Activated gamma-delta T cell treated with anti-CD3 and anti-CD28 coated beads, Interleukin-2, amount 50 U/mL, for 16 hours (primary cell): Measurements from ENCODE around the gene VWA5B2.

Experiments used
- DNase-seq: peaks from one replicate; pipeline ENCODE4 v3.0.0-alpha.2; 2020; ENCODE audit warnings: low read depth

Gene VWA5B2

DNA sequence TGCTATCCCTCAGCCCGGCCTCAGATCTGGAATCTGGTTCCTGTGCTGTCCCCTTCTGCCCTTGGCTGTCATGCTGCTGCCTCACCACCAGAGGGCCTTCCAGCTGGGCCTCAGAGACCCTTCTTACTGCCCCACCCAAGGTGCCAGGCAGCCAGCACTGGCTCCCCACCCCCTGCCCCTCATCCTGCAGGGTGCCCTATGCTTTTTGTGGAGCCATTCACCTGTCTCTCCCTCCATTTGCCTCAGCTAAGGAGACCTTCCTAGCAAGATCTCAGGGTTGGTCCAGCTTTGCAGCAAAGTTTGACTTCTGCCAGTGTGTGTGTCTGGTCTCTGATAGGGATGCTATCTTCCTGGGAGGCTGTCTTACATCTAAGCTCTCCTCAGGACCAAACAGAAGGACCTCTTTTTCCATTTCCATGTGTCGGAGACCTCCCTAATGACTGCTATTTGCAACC lies 1.9 kb upstream of the VWA5B2 start:
- DNase-seq, result peak; percentile 27

DNA sequence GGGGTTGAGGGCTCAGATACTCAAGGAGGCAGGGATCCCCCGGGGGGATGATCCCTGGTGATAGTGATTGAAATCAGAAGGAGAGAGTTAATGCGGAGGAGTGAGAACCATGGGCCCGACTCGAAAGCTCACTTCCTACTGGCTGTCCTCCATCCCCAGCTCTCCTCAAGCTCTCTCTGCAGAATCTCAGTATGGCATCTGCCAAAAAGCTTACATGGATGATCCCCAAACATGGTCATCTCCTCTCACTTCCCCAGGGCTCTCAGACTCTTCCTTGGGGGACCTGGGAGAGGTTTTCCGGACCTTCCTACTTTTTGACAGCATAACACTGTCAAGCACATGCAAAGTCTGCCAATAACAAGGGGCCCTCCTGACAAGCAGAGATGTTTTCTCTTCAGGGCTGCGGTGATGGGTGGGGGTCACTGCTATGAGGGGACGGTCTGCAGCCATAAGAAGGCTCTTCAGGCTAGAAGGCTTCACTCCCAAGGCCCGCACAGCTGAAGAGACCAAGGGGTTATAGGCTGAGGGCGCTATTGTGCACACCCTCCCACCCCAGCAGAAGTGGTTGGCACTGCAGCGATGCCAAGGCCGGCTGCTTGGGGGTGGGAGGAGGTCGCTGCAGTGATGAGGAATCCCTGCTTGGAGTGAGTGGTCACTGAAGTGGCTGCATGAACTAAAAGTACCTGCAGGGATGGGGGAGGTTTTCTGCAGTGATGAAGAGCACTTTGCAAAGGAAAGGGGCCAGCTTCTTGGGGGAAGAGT lies 828 bp upstream of the VWA5B2 start:
- no peak for DNase-seq

DNA sequence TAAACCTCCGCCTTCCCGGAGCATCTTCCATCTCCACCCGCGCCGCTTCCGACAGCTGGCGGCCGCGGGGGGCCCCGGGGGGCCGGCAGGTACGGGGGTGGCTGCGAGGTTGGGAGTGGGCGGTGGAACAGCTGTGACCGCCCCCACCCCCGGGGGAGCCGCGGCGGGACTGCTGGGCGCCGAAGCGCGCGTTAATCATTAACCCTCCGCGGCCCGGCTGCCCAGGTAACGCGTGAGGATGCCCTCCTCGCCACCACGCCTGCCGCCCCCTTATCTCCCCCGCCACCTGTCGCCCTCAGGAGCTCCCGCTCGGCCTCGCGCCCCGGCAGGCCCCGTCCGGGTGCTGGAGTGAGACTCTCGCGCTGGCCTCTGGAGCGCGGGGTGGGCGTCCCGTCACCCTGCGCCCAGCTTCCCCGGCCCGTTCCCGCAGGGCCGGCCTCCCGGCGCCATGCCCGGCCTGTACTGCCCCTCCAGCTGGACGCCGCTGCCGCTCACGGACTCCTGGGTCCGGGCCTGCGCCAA lies 757 bp downstream of the VWA5B2 start:
- no peak for DNase-seq

DNA sequence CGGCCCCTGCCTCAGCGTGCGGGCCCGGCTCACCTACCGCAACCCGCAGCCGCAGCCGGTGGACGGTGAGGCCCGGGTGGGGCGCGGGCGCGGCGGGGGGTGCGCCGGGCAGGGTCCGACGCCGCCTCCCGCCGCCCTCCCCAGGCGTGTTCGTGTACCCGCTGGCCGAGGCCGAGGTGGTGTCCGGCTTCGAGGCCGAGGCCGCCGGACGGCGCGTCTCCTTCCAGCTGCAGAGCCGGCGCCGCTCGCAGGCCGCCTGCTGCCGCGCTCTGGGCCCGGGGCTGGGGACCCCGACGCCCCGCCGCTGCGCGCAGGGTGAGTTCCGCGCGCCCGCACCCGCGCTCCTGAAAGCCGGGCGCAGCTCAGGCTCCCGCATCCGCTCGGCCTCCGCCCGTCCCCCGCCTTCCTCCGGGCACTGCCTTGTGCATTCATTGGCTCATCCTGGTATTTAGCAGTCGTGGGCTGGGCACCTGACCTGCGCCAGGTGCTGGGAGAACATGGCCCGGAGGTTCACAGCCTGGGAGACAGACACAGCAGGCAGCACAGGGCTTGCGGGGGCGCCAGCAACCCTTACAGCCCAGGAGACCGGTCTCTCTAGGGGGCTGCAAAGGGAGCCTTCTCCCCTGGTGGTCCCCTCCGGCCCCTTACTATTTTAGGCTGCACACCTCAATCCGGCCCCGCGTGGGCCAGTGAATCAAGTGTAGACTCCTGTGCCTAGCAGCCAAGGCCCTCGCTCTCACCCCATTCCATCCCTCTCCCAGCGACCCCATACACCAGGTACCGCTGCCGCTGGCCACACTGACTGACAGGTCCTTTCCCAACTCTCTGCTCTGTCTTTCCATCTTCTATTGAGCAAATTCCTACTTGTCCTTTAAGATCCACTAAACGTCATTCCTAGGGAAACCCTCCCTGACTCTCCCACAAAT lies 1.5 kb downstream of the VWA5B2 start:
- no peak for DNase-seq

DNA sequence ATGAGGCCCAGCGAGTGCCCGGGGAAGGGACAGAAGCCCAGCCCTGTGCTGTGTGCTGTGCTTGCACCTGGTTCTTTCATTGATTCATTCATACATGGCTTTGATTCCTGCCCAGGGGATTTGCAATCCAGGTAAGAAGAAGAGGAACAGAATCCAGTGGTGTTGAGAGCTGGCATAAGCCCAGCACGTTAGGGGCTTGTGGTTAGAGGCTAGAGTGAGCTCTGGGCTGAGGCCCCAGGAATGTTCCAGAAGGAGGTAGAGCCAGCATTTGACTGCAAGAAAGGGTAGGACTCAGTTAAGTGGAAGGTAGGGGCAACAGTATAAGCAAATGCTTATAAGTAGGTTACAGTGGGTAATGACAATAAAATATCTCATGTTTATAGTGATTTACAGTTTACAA lies 2.3 kb downstream of the VWA5B2 start:
- DNase-seq, result no peak

DNA sequence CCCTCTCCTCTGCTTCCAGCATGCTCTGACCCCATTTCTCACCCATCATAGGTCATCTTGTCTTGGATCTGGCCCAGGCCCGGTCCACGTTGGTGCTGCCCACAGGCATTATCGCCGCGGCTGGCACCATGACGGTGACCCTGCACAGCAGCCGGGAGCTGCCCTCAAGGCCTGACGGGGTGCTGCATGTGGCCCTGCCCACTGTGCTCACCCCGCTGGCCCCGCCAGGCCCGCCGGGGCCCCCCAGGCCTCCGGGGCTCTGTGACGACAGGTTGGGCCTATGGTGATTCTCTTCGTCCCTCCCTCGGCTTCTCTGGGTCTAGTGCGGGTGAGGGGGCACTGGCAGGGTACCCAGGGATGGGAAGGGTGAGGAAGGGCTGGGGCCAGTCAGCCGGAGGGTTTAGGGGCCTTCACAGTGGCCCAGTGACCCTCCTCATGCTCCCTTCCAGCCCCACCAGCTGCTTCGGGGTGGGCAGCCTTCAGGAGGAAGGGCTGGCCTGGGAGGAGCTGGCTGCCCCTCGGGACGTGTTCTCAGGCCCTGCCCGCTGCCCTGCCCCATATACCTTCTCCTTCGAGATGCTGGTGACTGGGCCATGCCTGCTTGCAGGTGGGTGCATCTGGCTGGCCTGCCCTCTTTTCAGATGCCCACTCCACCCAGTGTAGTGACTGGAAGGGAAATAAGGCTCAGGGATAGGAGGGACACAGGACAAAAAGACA lies 3.9 kb downstream of the VWA5B2 start:
- DNase-seq, result no peak

DNA sequence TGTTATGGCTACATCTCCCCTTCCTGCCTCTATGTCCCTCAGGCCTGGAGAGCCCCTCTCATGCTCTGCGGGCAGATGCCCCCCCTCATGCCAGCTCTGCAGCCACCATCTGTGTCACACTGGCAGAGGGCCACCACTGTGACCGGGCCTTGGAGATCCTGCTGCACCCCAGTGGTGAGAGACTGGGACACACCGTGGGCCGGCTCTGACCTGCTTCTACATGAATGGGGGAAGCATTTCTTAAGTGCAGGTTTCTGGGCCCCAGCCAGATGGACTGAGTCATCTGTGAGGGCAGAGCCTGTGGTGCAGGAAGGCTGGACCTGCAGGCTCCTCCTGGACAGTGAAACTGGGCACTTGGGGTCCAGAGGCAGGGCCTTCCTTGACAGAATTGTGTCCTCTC lies 4.8 kb downstream of the VWA5B2 start:
- no peak for DNase-seq

DNA sequence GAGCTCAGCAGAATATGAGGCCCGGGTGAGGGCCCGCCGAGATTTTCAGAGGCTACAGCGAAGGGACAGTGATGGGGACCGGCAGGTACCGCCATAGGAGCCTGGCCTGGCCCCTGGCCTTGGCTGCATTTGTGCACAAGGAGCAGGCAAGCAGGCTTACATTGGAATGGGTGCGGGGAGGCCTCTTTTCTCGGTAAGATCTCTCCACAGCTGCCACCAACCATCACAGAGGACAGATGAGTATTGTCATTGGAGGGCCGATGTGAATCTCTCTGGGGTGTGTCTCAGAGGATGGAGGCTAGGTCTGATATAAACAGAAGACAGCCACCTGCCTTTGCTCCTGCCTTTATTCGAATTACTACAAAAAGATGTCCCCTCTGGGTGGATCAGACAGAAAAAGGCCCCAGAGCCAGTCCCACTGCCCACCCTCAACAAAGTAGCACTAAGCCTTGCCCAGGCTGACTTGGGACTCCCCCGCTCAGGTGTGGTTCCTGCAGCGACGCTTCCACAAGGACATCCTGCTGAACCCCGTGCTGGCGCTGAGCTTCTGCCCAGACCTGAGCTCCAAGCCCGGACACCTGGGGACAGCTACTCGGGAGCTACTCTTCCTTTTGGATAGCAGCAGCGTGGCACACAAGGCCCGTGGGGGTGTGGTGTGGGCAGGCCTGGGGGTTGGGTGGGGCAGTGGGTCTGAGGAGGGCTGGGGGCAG lies 5.4 kb downstream of the VWA5B2 start:
- no peak for DNase-seq

DNA sequence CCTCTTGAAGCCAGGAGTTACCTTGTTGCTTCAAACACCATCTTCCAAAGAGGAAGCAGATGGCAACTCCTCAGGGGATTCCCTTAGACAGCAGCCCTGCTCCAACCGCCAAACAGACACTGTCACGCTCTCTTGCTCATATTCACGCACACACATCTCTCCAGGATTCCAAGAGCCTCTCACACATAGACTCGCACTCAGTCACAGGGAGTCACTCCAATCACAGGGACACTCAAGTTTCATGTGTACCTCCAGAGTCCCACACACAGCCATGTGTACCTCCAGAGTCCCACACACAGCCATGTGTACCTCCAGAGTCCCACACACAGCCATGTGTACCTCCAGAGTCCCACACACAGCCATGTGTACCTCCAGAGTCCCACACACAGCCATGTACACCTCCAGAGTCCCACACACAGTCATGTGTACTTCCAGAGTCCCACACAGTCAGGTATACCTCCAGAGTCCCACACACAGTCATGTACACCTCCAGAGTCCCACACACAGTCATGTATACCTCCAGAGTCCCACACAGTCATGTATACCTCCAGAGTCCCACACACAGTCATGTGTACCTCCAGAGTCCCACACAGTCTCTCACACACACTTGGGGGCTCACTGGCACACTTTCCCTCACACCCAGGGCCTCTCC lies 6.1 kb downstream of the VWA5B2 start:
- DNase-seq, result no peak

DNA sequence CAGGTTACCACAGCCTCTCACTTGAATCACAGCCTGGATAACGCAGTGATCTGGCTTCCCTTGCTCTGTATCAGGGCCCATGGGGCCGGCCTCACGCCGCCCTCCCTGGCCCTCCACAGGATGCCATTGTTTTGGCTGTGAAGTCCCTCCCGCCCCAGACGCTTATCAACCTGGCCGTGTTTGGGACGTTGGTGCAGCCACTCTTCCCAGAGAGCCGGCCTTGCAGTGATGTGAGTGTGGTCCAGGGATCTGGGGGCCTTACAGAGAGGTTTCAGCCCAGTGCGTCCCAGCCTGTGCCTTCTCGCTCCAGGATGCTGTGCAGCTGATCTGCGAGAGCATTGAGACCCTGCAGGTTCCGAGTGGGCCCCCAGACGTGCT lies 6.6 kb downstream of the VWA5B2 start:
- DNase-seq, result no peak

DNA sequence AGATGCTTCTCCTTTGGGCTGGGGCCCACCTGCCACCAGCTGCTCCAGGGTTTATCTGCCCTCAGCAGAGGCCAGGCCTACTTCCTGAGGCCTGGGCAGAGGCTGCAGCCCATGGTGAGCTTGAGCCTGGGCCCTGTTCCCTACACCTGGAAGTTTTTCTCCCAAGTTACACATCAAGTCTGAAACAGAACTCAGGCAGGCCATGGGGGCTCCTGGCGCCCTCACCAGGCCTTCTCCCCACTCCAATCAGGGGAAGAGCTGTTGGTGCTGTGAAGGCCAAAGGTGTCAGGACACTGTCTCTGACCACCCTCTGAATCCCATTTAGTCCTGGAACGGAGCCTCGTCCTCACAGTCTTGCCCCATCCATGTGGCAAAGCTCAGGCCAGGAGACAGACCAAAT lies 7.3 kb downstream of the VWA5B2 start:
- no peak for DNase-seq

DNA sequence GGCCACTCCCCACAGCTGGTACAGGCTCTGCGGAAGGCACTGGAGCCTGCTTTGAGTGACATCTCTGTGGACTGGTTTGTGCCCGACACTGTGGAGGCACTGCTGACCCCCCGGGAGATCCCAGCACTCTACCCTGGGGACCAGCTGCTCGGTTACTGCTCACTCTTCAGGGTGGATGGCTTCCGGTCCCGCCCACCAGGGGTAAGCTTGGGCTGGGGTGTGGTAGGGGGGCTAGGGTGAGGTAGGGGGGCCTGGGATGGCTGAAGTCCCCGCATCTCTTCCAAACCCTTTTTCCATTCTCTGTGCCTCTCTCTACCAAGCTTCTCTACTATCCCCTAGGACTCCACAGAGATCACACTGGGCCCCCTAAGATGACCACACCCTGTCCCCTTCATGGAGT lies 7.8 kb downstream of the VWA5B2 start:
- DNase-seq, result no peak

DNA sequence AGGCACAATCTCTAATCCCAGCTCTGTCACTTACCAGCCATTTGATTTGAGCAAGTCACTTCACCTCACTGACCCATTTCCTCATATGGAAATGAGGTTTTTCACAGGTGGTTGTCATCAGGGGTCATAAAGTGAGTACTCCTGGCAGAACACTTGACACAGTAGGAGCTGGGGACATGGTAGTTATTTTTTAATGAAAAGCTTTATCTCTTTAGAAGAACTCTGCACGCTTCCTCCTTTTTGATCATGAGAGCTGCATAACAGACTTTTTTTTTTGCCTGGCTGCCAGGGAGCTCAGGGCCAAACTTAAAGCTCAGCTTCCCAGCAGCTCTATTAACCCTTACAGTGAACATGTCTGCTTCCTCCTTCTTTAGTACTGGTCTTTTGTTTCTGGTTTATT lies 8.4 kb downstream of the VWA5B2 start:
- DNase-seq, result no peak

DNA sequence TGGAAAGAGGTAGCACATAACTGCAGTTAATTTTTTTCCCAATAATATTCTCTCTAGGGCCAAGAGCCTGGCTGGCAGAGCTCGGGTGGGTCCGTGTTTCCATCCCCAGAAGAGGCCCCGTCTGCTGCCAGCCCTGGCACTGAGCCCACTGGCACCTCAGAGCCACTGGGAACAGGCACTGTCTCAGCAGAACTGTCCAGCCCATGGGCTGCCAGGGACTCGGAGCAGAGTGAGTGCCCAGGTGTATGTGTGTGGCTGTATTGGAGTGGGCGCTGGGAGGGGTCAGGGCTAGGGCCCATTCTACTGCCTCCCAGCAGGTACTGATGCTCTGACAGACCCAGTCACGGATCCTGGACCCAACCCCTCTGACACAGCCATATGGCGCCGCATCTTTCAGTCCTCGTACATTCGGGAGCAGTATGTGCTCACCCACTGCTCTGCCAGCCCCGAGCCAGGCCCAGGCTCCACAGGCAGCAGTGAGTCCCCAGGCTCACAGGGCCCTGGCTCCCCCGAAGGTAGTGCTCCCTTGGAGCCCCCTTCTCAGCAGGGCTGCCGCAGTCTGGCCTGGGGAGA lies 8.9 kb downstream of the VWA5B2 start:
- DNase-seq, result no peak

DNA sequence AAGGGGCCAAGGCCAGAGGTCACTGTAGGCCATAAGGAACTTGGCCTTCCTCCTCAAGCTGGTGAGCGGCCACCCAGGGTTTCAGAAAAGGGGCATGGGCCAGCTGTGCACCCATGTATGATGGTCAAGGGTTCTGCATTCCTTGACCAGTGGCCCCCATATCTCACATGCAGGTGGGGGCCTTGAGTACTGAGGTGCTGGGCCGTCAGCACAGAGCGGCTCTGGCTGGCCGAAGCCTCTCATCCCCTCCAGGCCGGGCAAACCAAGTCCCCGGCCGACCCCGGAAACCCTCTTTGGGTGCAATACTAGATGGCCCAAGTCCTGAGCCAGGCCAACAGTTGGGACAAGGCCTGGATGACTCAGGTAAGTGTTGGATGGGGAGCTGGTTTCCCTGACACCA lies 9.8 kb downstream of the VWA5B2 start:
- no peak for DNase-seq

DNA sequence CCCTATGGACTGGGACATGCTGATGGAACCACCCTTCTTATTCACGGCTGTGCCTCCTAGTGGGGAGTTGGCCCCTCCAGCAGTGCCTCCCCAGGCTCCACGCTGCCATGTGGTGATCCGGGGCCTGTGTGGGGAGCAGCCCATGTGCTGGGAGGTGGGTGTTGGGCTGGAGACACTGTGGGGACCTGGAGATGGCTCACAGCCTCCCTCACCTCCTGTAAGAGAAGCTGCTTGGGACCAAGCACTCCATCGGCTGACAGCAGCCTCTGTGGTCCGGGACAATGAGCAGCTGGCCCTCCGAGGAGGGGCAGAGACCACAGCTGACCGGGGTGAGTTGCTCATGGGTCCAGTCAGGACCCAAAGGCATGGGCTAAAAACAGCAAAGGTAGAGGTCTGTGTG lies 10.3 kb downstream of the VWA5B2 start:
- no peak for DNase-seq

DNA sequence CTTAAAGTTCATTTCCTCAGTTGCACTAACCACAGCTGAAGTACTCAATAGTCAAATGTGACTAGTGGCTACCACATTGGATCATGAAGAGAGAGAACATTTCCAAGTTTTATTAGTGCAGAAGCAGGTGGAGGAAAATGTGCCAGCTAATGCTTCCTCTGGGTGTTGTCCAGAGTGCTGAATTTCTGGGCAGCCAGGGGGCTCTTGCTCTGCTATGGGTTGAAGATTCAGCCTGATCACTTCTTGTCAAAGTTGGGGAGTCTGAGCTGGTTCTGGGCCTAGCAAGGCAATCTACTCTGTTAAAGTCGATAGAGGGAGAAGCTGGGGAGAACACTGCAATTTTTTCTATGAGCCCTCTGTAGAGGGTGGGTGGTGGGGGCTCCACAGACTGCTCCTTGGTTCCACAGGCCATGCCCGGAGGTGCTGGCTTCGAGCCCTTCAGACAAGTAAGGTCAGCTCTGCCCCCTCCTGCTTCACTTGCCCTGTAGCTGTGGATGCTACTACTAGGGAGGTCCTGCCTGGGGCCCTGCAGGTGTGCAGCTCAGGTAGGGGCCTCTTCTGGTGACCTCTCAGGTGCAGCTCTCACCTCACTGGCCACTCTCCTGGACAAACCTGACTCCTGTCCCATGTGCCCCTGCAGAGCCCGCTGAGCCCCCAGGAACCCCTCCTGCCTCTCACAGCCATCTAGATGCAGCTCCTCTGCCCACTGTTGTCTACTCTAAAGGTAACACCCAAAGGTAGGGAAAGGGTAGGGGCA lies 11.2 kb downstream of the VWA5B2 start:
- no peak for DNase-seq

DNA sequence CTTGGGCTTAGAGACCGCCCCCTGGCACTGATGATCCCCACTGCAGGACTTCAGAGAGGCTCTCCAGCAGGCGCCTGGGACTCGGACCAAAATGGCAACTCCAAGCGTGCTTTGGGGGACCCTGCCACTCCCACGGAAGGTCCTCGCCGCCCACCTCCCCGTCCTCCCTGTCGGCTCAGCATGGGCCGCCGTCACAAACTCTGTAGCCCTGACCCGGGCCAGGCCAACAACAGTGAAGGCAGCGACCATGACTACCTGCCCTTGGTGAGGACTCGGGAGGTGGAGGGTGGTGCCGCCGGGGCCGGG lies 11.7 kb downstream of the VWA5B2 start:
- DNase-seq, result no peak

DNA sequence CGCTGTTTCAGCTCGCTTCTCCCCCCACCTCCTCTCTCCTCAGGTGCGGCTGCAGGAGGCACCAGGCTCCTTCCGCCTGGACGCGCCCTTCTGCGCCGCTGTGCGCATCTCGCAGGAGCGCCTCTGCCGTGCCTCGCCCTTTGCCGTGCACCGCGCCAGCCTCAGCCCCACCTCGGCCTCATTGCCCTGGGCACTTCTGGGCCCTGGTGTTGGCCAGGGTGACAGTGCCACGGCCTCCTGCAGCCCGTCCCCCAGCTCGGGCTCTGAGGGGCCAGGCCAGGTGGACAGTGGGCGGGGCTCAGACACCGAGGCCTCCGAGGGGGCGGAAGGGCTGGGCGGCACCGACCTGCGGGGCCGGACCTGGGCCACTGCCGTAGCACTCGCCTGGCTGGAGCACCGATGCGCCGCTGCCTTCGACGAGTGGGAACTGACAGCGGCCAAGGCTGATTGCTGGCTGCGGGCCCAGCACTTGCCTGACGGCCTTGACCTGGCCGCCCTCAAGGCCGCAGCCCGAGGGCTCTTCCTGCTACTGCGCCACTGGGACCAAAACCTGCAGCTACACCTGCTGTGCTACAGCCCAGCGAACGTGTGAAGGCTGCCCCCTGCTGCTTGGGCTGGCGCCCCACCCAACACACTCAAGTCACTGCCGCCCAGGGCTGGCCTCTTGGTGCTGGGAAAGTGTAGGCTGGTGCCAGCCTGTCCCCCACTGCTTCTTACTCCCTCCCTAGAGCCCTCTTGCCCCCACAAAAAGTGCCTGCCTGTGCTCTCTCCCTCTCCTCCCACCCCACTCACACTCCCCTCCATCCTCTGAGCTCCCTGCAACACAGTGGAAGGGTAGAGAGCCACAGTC lies 12.3 kb downstream of the VWA5B2 start:
- DNase-seq, result no peak
